Immature natural killer cell (primary cell): ENCODE results near the gene FOXR2. TPM values are rescaled to one million over a fixed set of nuclear protein-coding genes. Genes with fewer than 3 reads are reported as not detected.

Experiments used
- DNase-seq, 3 donors: peaks; one replicate each; pipeline ENCODE4 v3.0.0; 2022; ENCODE audit warnings: mixed read lengths in 1 of 3
- H3K27ac Mint-ChIP-seq, 6 donors: one replicate each; pipeline ENCODE4 v1.8.0; 2020; ENCODE audit warnings: mixed read lengths in 6 of 6, mild to moderate bottlenecking in 5 of 6, inconsistent platforms in 4 of 6, moderate library complexity in 3 of 6
- H3K27me3 Mint-ChIP-seq, 3 donors: one replicate each; pipeline ENCODE4 v1.8.0; 2020 to 2021; ENCODE audit warnings: low read depth in 3 of 3, mild to moderate bottlenecking in 3 of 3, mixed read lengths in 3 of 3, moderate library complexity in 3 of 3, inconsistent platforms in 1 of 3
- H3K36me3 Mint-ChIP-seq, 3 donors: one replicate each; pipeline ENCODE4 v1.8.0; 2020; ENCODE audit warnings: mixed read lengths in 3 of 3, inconsistent platforms in 2 of 3, mild to moderate bottlenecking in 2 of 3
- H3K4me1 Mint-ChIP-seq, 2 donors: one replicate each; pipeline ENCODE4 v1.8.0; 2020; ENCODE audit warnings: inconsistent platforms in 2 of 2, mild to moderate bottlenecking in 2 of 2, mixed read lengths in 2 of 2, moderate library complexity in 1 of 2
- H3K4me3 Mint-ChIP-seq, 5 donors: one replicate each; pipeline ENCODE4 v1.8.0; 2020; ENCODE audit warnings: mild to moderate bottlenecking in 5 of 5, mixed read lengths in 5 of 5, inconsistent platforms in 3 of 5, moderate library complexity in 3 of 5
- H3K9me3 Mint-ChIP-seq, 6 donors: one replicate each; pipeline ENCODE4 v1.8.0; 2020; ENCODE audit warnings: mild to moderate bottlenecking in 6 of 6, mixed read lengths in 6 of 6, inconsistent platforms in 4 of 6, moderate library complexity in 3 of 6
- polyA plus RNA-seq, 3 donors: library from polyadenylated mRNA; unstranded; fragments of 300-500 nt; fragmentation: Illumina TruSeq; gene quantifications; one replicate each; pipeline ENCODE4 v1.2.3, GENCODE V29; 2021

The FOXR2 gene
- polyA plus RNA-seq, 3 donors from 2014 or later: not detected

GRCh38 chrX:55668084-55668483 is 44.9 kb downstream of the FOXR2 start:
- no peak for DNase-seq
- H3K4me3 Mint-ChIP-seq: no peak overlapping the region
- peaks cover 0 to 10% (median 0%) of the 10 kb centered on the region in 6 donors for H3K9me3 Mint-ChIP-seq
- no peaks in the 10 kb centered on the region for H3K36me3 Mint-ChIP-seq
- H3K4me1 Mint-ChIP-seq: no peaks in the 10 kb centered on the region
- H3K27ac Mint-ChIP-seq: no peak overlapping the region
- H3K27me3 Mint-ChIP-seq: peaks cover 3 to 9% (median 4%) of the 10 kb centered on the region in 3 donors

Other genes with a start within 250 kb of the FOXR2 start
- 10 to 100 TPM; 26.7 to 29.7 (median 27.0) TPM for gene MAGEH1, start 171.3 kb upstream of the FOXR2 start, polyA plus RNA-seq
- gene USP51, start 133.6 kb upstream of the FOXR2 start, polyA plus RNA-seq: under 1 TPM in 1 of 3 donors, not detected in 2; 0.25 TPM
- 10 to 100 TPM in 1 of 3 donors, 1 to 10 TPM in 2; 6.9 to 10.8 (median 9.8) TPM for gene RRAGB, start 94.3 kb downstream of the FOXR2 start, polyA plus RNA-seq